Gastrocnemius medialis (tissue), 4 donors: Measurements from ENCODE around the gene HTR2A. TPM values are rescaled to one million over a fixed set of nuclear protein-coding genes. Genes with fewer than 3 reads are reported as not detected.
A peak's percentile ranks its signal among the peaks of the same experiment; 100 is the strongest.

Experiments
- ATAC-seq, 2 donors: fragments of 150-250 bp; one replicate each; pipeline ENCODE4 v1.9.1; 2016
- DNase-seq, 2 donors: peaks; one replicate each; pipeline ENCODE4 v3.0.0-alpha.2; 2019
- H3K27ac ChIP-seq, 4 donors: fragments of 200-600 bp; sonication (generic); 1 replicate in 1 of 4; 2 replicates in 3 of 4; pipeline ENCODE4 v1.5.1; 2016 to 2018; ENCODE audit warnings: mild to moderate bottlenecking in 2 of 4, moderate library complexity in 1 of 4
- H3K27me3 ChIP-seq, 3 donors: fragments of 200-600 bp; sonication (generic) in 2 of 3; 1 replicate in 1 of 3; 2 replicates in 2 of 3; pipeline versions ENCODE4 v1.5.1 to v1.6.0; 2016 to 2019; ENCODE audit warnings: mild to moderate bottlenecking in 1 of 3, moderate library complexity in 1 of 3
- H3K36me3 ChIP-seq, 2 donors: fragments of 200-600 bp; sonication (generic) in 1 of 2; one replicate each; pipeline ENCODE4 v1.5.1; 2017 to 2018
- H3K4me1 ChIP-seq, 2 donors: fragments of 200-600 bp; sonication (generic) in 1 of 2; one replicate each; pipeline ENCODE4 v1.5.1; 2016 to 2017; ENCODE audit warnings: mild to moderate bottlenecking in 2 of 2
- H3K4me3 ChIP-seq, 4 donors: fragments of 200-600 bp; sonication (generic) in 3 of 4; 1 replicate in 1 of 4; 2 replicates in 3 of 4; pipeline ENCODE4 v1.5.1; 2016 to 2019; ENCODE audit warnings: mild to moderate bottlenecking in 2 of 4
- H3K9me3 ChIP-seq, 3 donors: fragments of 200-600 bp; sonication (generic) in 2 of 3; 1 replicate in 1 of 3; 2 replicates in 2 of 3; pipeline ENCODE4 v1.5.1; 2016 to 2019
- CTCF ChIP-seq, 5 experiments: fragments of 450-650 bp in 3 of 5; fragments of 200-600 bp in 2 of 5; sonication (generic) in 2 of 5; IDR thresholded peaks in 4 of 5; conservative IDR thresholded peaks in 1 of 5; 1 replicate in 4 of 5; 2 replicates in 1 of 5; pipeline ENCODE4 v1.5.1; 2016 to 2019; ENCODE audit warnings: antibody characterized with exemption in 5 of 5, mild to moderate bottlenecking in 3 of 5, moderate library complexity in 3 of 5
- POLR2A ChIP-seq, 2 donors: fragments of 450-650 bp; IDR thresholded peaks; one replicate each; pipeline ENCODE4 v1.6.1; 2017; ENCODE audit warnings: antibody characterized with exemption in 2 of 2, mild to moderate bottlenecking in 2 of 2, moderate library complexity in 2 of 2
- in situ Hi-C, 4 donors: fragments of 200-750 bp; cut with MboI; loops; one replicate each; pipeline versions ENCODE4 v1.15.0 to v1.8.0; 2017; ENCODE audit warnings: low sequenced_read_pairs in 4 of 4
- intact Hi-C: fragments of 100-400 bp; cut with DNase I; formaldehyde crosslinking; loops from one replicate; pipeline ENCODE4 v1.15.1; 2023; ENCODE audit warnings: low total_unique reads
- total RNA-seq, 4 donors: library from RNA; depleted of rRNA; stranded (reverse); fragments of >200 nt; gene quantifications; one replicate each; pipeline versions ENCODE4 v1.1.0 to v1.2.3, GENCODE V29; 2016

HTR2A gene
- total RNA-seq, 4 donors from 2014 or later, result 0.55 TPM; not detected in 3

- Histone ChIP-seq H3K4me1 (no peaks in the 10 kb centered on the region), H3K4me3 (no peak overlapping the region), H3K27ac (no peak overlapping the region), H3K36me3 (no peaks in the 10 kb centered on the region), H3K9me3 (no peaks in the 10 kb centered on the region), H3K27me3 (no peaks in the 10 kb centered on the region)
- DNase-seq (peak in 1 of 2 donors; percentile 3), ATAC-seq (no peak)
- TF ChIP-seq POLR2A (IDR thresholded peaks at IDR 0.05) (no peak), CTCF (IDR thresholded peaks at IDR 0.05 in 4 of 5, conservative IDR thresholded peaks at IDR 0.05 in 1 of 5) (no peak)
- intact Hi-C loops, result no loop called here
- in situ Hi-C loops, result no loop called here
These were observed 30.7 kb downstream of the HTR2A start for GRCh38 chr13:46866150-46866549.

GRCh38 chr13:46864941-46865340 is 31.9 kb downstream of the HTR2A start:
- H3K4me1 ChIP-seq, result no peaks in the 10 kb centered on the region
- DNase-seq, result no peak
- no peaks in the 10 kb centered on the region for H3K36me3 ChIP-seq
- intact Hi-C loops, result no loop called here
- no peak for ATAC-seq
- no peaks in the 10 kb centered on the region for H3K9me3 ChIP-seq
- H3K27ac ChIP-seq, result no peak overlapping the region
- H3K27me3 ChIP-seq, result no peaks in the 10 kb centered on the region
- in situ Hi-C loops, result no loop called here
- no peak overlapping the region for H3K4me3 ChIP-seq
- no peak for TF ChIP-seq CTCF (IDR thresholded peaks at IDR 0.05 in 4 of 5, conservative IDR thresholded peaks at IDR 0.05 in 1 of 5)
- TF ChIP-seq POLR2A (IDR thresholded peaks at IDR 0.05), result no peak

GRCh38 chr13:46861959-46862358 is 34.9 kb downstream of the HTR2A start:
- in situ Hi-C loops (no loop called here), intact Hi-C loops (no loop called here)
- no peaks in the 10 kb centered on the region for H3K27me3 ChIP-seq
- no peak for ATAC-seq
- H3K36me3 ChIP-seq, result no peaks in the 10 kb centered on the region
- TF ChIP-seq POLR2A (IDR thresholded peaks at IDR 0.05) (no peak), CTCF (IDR thresholded peaks at IDR 0.05 in 4 of 5, conservative IDR thresholded peaks at IDR 0.05 in 1 of 5) (no peak)
- no peak for DNase-seq
- H3K4me1 ChIP-seq, result no peaks in the 10 kb centered on the region
- no peaks in the 10 kb centered on the region for H3K9me3 ChIP-seq
- no peak overlapping the region for H3K27ac ChIP-seq
- no peak overlapping the region for H3K4me3 ChIP-seq

- in situ Hi-C loops, result no loop called here
- no peak for ATAC-seq
These were observed 36.1 kb downstream of the HTR2A start for GRCh38 chr13:46860722-46861121.

More at GRCh38 chr13:46860722-46861121, 36.1 kb downstream of the HTR2A start:
- intact Hi-C loops, result no loop called here
- TF ChIP-seq POLR2A (IDR thresholded peaks at IDR 0.05) (no peak), CTCF (IDR thresholded peaks at IDR 0.05 in 4 of 5, conservative IDR thresholded peaks at IDR 0.05 in 1 of 5) (no peak)
- Histone ChIP-seq H3K4me3 (no peak overlapping the region), H3K36me3 (no peaks in the 10 kb centered on the region), H3K27me3 (no peaks in the 10 kb centered on the region), H3K4me1 (no peaks in the 10 kb centered on the region), H3K27ac (no peak overlapping the region), H3K9me3 (no peaks in the 10 kb centered on the region)
- DNase-seq, result no peak
